SK-N-SH (cell line): ENCODE measurements around the gene KCNJ9.

Source experiments
- FOXJ3 ChIP-seq: sonication (generic); formaldehyde crosslinking; IDR thresholded peaks from 2 replicates; pipeline ENCODE4 v1.5.1; 2020; ENCODE audit warnings: mild to moderate bottlenecking, missing genetic modification reagents
- GABPA ChIP-seq: IDR thresholded peaks from 2 replicates; pipeline ENCODE4 v1.4.0; 2012; ENCODE audit warnings: low read depth, mild to moderate bottlenecking
- MXI1 ChIP-seq: IDR thresholded peaks from 2 replicates; pipeline ENCODE4 v1.6.1; 2012; ENCODE audit warnings: mild to moderate bottlenecking, low read depth, low read length, improper control_type of control experiment
- NFIC ChIP-seq: IDR thresholded peaks from 2 replicates; pipeline ENCODE4 v1.4.0; 2012; ENCODE audit warnings: borderline replicate concordance
- POLR2AphosphoS5 ChIP-seq: IDR thresholded peaks from 2 replicates; pipeline ENCODE4 v1.6.1; 2012; ENCODE audit warnings: low read depth, low read length
- RAD21 ChIP-seq: IDR thresholded peaks from 2 replicates; pipeline ENCODE4 v1.6.1; 2012; ENCODE audit warnings: mild to moderate bottlenecking, low read length
- TF ChIP-seq, protein P1 (sequence below): fragments of 200-600 bp; sonication (generic); IDR thresholded peaks from 2 replicates; pipeline ENCODE4 v1.6.1; 2017; ENCODE audit warnings: antibody characterized with exemption, mild to moderate bottlenecking, moderate library complexity
- TF ChIP-seq, protein P2 (sequence below): fragments of 150-350 bp; IDR thresholded peaks from 2 replicates; pipeline ENCODE4 v1.6.1; 2017; ENCODE audit warnings: antibody characterized with exemption, low read length, low read depth, borderline replicate concordance

GRCh38 chr1:160114085-160114484 lies 32.7 kb downstream of the KCNJ9 start:
- TF ChIP-seq, protein P1, sequence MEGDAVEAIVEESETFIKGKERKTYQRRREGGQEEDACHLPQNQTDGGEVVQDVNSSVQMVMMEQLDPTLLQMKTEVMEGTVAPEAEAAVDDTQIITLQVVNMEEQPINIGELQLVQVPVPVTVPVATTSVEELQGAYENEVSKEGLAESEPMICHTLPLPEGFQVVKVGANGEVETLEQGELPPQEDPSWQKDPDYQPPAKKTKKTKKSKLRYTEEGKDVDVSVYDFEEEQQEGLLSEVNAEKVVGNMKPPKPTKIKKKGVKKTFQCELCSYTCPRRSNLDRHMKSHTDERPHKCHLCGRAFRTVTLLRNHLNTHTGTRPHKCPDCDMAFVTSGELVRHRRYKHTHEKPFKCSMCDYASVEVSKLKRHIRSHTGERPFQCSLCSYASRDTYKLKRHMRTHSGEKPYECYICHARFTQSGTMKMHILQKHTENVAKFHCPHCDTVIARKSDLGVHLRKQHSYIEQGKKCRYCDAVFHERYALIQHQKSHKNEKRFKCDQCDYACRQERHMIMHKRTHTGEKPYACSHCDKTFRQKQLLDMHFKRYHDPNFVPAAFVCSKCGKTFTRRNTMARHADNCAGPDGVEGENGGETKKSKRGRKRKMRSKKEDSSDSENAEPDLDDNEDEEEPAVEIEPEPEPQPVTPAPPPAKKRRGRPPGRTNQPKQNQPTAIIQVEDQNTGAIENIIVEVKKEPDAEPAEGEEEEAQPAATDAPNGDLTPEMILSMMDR: no peak
- no peak for TF ChIP-seq GABPA
- TF ChIP-seq MXI1: no peak
- no peak for TF ChIP-seq FOXJ3 (CRISPR knock-in tag)
- no peak for TF ChIP-seq POLR2AphosphoS5
- TF ChIP-seq, protein P2, sequence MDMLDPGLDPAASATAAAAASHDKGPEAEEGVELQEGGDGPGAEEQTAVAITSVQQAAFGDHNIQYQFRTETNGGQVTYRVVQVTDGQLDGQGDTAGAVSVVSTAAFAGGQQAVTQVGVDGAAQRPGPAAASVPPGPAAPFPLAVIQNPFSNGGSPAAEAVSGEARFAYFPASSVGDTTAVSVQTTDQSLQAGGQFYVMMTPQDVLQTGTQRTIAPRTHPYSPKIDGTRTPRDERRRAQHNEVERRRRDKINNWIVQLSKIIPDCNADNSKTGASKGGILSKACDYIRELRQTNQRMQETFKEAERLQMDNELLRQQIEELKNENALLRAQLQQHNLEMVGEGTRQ: no peak
- TF ChIP-seq NFIC: no peak
- no peak for TF ChIP-seq RAD21
